Measurements from ENCODE around the gene FTCD.
"Not testable (repeated sequence)": the region's sequence is repeated elsewhere in the genome, so short reads cannot be mapped to it uniquely, and the experiment has no call there.

The FTCD gene

DNA sequence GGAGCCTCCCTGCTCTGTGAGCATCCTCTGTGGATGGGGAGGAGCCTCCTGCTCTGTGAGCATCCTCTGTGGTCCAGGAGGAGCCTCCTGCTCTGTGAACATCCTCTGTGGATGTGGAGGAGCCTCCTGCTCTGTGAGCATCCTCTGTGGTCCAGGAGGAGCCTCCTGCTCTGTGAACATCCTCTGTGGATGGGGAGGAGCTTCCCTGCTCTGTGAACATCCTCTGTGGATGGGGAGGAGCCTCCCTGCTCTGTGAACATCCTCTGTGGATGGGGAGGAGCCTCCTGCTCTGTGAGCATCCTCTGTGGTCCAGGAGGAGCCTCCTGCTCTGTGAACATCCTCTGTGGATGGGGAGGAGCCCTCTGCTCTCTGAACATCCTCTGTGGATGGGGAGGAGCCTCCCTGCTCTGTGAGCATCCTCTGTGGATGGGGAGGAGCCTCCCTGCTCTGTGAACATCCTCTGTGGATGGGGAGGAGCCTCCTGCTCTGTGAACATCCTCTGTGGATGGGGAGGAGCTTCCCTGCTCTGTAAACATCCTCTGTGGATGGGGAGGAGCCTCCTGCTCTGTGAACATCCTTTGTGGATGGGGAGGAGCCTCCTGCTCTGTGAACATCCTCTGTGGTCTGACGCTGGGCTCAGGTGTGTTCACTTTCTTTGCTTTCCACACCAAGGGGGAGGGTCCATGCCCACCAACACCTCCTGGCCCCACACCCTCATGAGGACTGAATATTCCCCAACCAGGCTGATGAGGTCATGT lies 15.2 kb upstream of the FTCD start:
- H3K27ac ChIP-seq (ENCODE audit: insufficient read depth, low read length, poor library complexity, severe bottlenecking); H3K4me3 ChIP-seq (ENCODE audit: insufficient read depth, low read depth, low read length, poor library complexity, severe bottlenecking); H3K27me3 ChIP-seq (replicated peaks; ENCODE audit: control insufficient read depth, insufficient read depth, low read length, poor library complexity, severe bottlenecking); H3K4me1 ChIP-seq (ENCODE audit: control insufficient read depth, insufficient read depth, low read length, poor library complexity, severe bottlenecking); H3K9me3 ChIP-seq (ENCODE audit: control insufficient read depth, low read length); H3K36me3 ChIP-seq (ENCODE audit: control insufficient read depth, insufficient read depth, low read length): not testable (repeated sequence)
- DNase-seq: peak in 1 of 3 donors; percentile 14

DNA sequence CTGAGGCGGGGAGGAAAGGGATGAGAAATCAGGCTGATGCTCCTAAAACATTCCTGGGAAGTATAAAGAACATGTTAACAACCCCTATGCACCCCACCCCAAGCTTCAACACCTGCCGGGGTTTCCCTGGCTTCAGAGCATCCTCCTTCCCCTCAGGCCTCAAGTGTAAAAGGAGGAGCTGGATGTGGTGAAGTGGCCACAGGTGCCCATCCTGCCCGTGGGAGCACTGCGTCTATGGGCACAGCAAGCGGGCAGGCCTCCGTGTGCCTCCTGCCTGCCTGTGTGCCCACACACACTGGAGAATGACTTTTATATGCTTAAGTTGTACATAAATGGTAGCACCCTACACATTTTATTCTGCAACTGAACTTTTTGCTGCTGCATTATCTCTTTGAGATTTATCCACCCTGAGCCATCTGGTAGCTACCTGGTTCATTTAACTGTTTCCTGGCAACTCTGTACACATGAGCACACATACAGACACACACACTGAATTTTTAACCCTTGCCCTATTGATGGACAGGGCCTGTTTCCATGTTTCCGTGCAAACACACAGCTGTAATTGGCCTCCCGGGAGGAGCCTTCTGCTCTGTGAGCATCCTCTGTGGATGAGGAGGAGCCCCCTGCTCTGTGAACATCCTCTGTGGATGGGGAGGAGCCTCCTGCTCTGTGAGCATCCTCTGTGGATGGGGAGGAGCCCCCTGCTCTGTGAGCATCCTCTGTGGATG lies 13.4 kb upstream of the FTCD start:
- Histone ChIP-seq H3K27ac (ENCODE audit: insufficient read depth, low read length, poor library complexity, severe bottlenecking) (no peak overlapping the region), H3K36me3 (ENCODE audit: control insufficient read depth, insufficient read depth, low read length) (no peaks in the 10 kb centered on the region), H3K4me1 (ENCODE audit: control insufficient read depth, insufficient read depth, low read length, poor library complexity, severe bottlenecking) (no peaks in the 10 kb centered on the region), H3K27me3 (replicated peaks; ENCODE audit: control insufficient read depth, insufficient read depth, low read length, poor library complexity, severe bottlenecking) (no peaks in the 10 kb centered on the region), H3K4me3 (ENCODE audit: insufficient read depth, low read depth, low read length, poor library complexity, severe bottlenecking) (no peak overlapping the region), H3K9me3 (ENCODE audit: control insufficient read depth, low read length) (no peaks in the 10 kb centered on the region)
- no peak for DNase-seq

- DNase-seq: no peak
- H3K4me3 ChIP-seq (ENCODE audit: insufficient read depth, low read depth, low read length, poor library complexity, severe bottlenecking): no peak overlapping the region
These were observed 12.9 kb upstream of the FTCD start for GRCh38 chr21:46168238-46168637.

DNA sequence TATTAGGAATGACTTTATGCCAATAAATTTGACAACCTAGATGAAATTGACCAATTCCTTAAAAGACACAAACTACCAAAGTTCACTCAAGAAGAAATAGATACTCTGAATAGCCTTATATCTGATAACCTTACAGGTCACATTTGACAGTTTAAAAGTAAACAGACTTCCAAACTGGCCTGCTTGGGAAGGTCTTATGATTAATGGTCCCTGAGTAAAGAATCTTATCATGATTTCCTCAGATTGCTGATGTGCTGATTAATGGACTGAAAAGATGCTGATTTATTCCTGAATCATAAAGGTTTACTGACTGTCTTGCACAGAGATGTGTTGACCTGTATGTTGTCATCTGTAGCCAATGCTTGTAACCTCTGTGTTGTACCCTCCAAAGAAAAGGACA lies 9.7 kb upstream of the FTCD start:
- no peaks in the 10 kb centered on the region for H3K36me3 ChIP-seq (ENCODE audit: control insufficient read depth, insufficient read depth, low read length)
- no peaks in the 10 kb centered on the region for H3K4me1 ChIP-seq (ENCODE audit: control insufficient read depth, insufficient read depth, low read length, poor library complexity, severe bottlenecking)
- no peak overlapping the region for H3K27ac ChIP-seq (ENCODE audit: insufficient read depth, low read length, poor library complexity, severe bottlenecking)
- no peak overlapping the region for H3K4me3 ChIP-seq (ENCODE audit: insufficient read depth, low read depth, low read length, poor library complexity, severe bottlenecking)
- DNase-seq: no peak
- no peaks in the 10 kb centered on the region for H3K9me3 ChIP-seq (ENCODE audit: control insufficient read depth, low read length)
- no peaks in the 10 kb centered on the region for H3K27me3 ChIP-seq (replicated peaks; ENCODE audit: control insufficient read depth, insufficient read depth, low read length, poor library complexity, severe bottlenecking)

More at GRCh38 chr21:46168238-46168637, 12.9 kb upstream of the FTCD start:
- Histone ChIP-seq H3K27ac (ENCODE audit: insufficient read depth, low read length, poor library complexity, severe bottlenecking) (no peak overlapping the region), H3K27me3 (replicated peaks; ENCODE audit: control insufficient read depth, insufficient read depth, low read length, poor library complexity, severe bottlenecking) (no peaks in the 10 kb centered on the region), H3K36me3 (ENCODE audit: control insufficient read depth, insufficient read depth, low read length) (no peaks in the 10 kb centered on the region), H3K4me1 (ENCODE audit: control insufficient read depth, insufficient read depth, low read length, poor library complexity, severe bottlenecking) (no peaks in the 10 kb centered on the region), H3K9me3 (ENCODE audit: control insufficient read depth, low read length) (no peaks in the 10 kb centered on the region)

- H3K9me3 ChIP-seq (ENCODE audit: control insufficient read depth, low read length): no peaks in the 10 kb centered on the region
These were observed 8.0 kb upstream of the FTCD start for GRCh38 chr21:46163380-46163779.

DNA sequence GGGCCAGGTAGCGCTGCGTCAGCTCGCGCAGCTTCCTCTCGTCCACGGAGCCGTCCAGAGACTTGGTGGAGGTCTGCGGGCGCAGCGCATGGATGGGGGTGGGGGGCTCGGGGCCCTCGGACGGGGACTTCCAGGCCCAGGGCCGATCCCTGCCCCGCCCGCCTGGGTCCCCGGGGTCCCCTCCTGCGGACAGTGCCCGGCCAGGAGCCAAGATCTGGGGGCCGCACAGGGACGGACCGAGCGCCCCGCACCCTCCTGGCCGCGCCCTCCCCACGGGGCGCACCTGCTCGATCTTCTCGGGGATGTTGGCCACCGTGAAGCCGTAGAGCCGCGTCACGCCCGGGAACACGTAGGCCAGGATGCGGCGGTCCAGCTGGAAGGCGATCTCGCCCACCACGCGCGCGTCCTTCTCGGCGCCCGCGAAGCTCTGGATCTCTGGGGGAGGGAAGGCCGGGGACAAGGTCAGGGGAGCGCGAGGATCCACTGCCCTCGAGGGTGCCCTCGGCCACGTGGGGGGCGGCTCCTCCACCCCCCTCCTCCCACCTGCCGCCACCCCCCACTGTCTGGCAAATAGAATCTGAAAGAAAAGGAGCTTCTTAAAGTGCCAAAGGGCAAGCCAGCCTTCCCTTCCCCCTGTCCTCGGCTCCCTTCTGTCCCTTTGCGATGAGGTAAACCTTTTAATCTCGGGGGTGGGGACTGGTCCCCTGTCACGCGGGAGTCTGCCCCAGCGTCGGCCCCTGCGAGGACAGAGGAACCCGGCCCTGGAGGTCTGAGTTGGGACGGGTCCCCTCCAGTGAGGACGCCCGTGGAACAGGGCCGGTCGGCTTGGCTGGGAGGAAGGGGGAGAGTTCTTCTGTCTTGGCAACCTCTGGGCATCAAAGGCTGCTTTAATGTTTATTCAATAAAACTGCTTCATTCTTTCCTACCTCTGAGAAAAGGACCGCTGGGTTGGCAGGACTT lies 6.5 kb upstream of the FTCD start:
- Histone ChIP-seq H3K9me3 (ENCODE audit: control insufficient read depth, low read length) (no peaks in the 10 kb centered on the region), H3K27me3 (replicated peaks; ENCODE audit: control insufficient read depth, insufficient read depth, low read length, poor library complexity, severe bottlenecking) (no peaks in the 10 kb centered on the region), H3K27ac (ENCODE audit: insufficient read depth, low read length, poor library complexity, severe bottlenecking) (no peak overlapping the region), H3K4me1 (ENCODE audit: control insufficient read depth, insufficient read depth, low read length, poor library complexity, severe bottlenecking) (no peaks in the 10 kb centered on the region), H3K4me3 (ENCODE audit: insufficient read depth, low read depth, low read length, poor library complexity, severe bottlenecking) (no peak overlapping the region), H3K36me3 (ENCODE audit: control insufficient read depth, insufficient read depth, low read length) (no peaks in the 10 kb centered on the region)
- no peak for DNase-seq

More at GRCh38 chr21:46163380-46163779, 8.0 kb upstream of the FTCD start:
- no peak for DNase-seq
- no peaks in the 10 kb centered on the region for H3K36me3 ChIP-seq (ENCODE audit: control insufficient read depth, insufficient read depth, low read length)
- no peaks in the 10 kb centered on the region for H3K27me3 ChIP-seq (replicated peaks; ENCODE audit: control insufficient read depth, insufficient read depth, low read length, poor library complexity, severe bottlenecking)
- H3K4me3 ChIP-seq (ENCODE audit: insufficient read depth, low read depth, low read length, poor library complexity, severe bottlenecking): no peak overlapping the region
- H3K27ac ChIP-seq (ENCODE audit: insufficient read depth, low read length, poor library complexity, severe bottlenecking): no peak overlapping the region
- no peaks in the 10 kb centered on the region for H3K4me1 ChIP-seq (ENCODE audit: control insufficient read depth, insufficient read depth, low read length, poor library complexity, severe bottlenecking)

GRCh38 chr21:46160907-46161632 lies 5.7 kb upstream of the FTCD start:
- Histone ChIP-seq H3K27ac (ENCODE audit: insufficient read depth, low read length, poor library complexity, severe bottlenecking) (no peak overlapping the region), H3K4me3 (ENCODE audit: insufficient read depth, low read depth, low read length, poor library complexity, severe bottlenecking) (no peak overlapping the region), H3K36me3 (ENCODE audit: control insufficient read depth, insufficient read depth, low read length) (no peaks in the 10 kb centered on the region), H3K4me1 (ENCODE audit: control insufficient read depth, insufficient read depth, low read length, poor library complexity, severe bottlenecking) (no peaks in the 10 kb centered on the region), H3K9me3 (ENCODE audit: control insufficient read depth, low read length) (no peaks in the 10 kb centered on the region), H3K27me3 (replicated peaks; ENCODE audit: control insufficient read depth, insufficient read depth, low read length, poor library complexity, severe bottlenecking) (no peaks in the 10 kb centered on the region)
- no peak for DNase-seq

- Histone ChIP-seq H3K36me3 (ENCODE audit: control insufficient read depth, insufficient read depth, low read length) (no peaks in the 10 kb centered on the region), H3K27me3 (replicated peaks; ENCODE audit: control insufficient read depth, insufficient read depth, low read length, poor library complexity, severe bottlenecking) (no peaks in the 10 kb centered on the region), H3K9me3 (ENCODE audit: control insufficient read depth, low read length) (no peaks in the 10 kb centered on the region), H3K4me1 (ENCODE audit: control insufficient read depth, insufficient read depth, low read length, poor library complexity, severe bottlenecking) (no peaks in the 10 kb centered on the region), H3K27ac (ENCODE audit: insufficient read depth, low read length, poor library complexity, severe bottlenecking) (no peak overlapping the region), H3K4me3 (ENCODE audit: insufficient read depth, low read depth, low read length, poor library complexity, severe bottlenecking) (no peak overlapping the region)
- no peak for DNase-seq
These were observed 5.2 kb upstream of the FTCD start for GRCh38 chr21:46160657-46160906.

DNA sequence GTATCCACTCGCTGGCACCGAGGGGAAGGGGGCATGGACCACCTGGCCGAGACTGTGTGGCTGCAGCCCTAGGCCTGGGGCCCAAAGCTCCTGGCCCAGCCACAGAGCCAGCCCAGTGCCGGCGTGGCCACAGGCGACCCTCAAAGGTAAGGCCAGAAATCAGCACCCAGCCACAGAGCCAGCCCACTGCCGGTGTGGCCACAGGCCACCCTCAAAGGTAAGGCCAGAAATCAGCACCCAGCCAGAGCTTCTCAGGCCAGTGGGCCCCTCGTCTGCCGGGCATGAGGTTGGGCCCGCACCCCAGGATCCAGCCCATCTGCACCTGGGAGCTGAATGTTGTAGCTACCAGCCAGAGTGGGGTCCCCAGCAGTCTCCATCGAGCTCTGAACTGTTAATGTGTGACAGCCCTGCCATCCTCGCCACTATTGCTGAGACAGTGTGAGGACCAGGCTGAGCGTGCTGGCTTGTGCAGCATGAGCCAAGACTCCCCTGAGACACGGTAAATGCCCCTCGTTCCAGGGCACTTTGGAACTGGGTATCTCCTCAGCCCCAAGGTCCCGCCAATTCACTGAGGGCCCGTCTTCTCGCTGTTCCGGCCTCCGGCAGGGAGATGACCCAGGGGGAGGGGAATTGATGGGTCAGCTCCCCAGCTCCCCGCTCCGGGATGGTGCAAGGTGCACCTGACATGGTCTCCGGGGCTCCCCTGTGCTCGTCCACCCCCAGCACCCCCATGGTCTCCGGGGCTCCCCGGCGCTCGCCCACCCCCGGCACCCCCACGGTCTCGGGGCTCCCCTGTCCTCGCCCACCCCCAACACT lies 4.7 kb upstream of the FTCD start:
- Histone ChIP-seq H3K27me3 (replicated peaks; ENCODE audit: control insufficient read depth, insufficient read depth, low read length, poor library complexity, severe bottlenecking) (no peaks in the 10 kb centered on the region), H3K27ac (ENCODE audit: insufficient read depth, low read length, poor library complexity, severe bottlenecking) (no peak overlapping the region), H3K9me3 (ENCODE audit: control insufficient read depth, low read length) (no peaks in the 10 kb centered on the region), H3K4me3 (ENCODE audit: insufficient read depth, low read depth, low read length, poor library complexity, severe bottlenecking) (no peak overlapping the region), H3K36me3 (ENCODE audit: control insufficient read depth, insufficient read depth, low read length) (no peaks in the 10 kb centered on the region), H3K4me1 (ENCODE audit: control insufficient read depth, insufficient read depth, low read length, poor library complexity, severe bottlenecking) (no peaks in the 10 kb centered on the region)
- no peak for DNase-seq
